Loucy (cell line): ENCODE measurements around the gene CUL3.

Source experiments
- H2AFZ ChIP-seq: fragments of 200-600 bp; sonication (generic); 2 replicates; pipeline ENCODE4 v1.6.0; 2016; ENCODE audit warnings: antibody characterized with exemption, mild to moderate bottlenecking, low read length, moderate library complexity
- H3F3A ChIP-seq: fragments of 200-600 bp; 2 replicates; pipeline ENCODE4 v1.6.0; 2016; ENCODE audit warnings: antibody characterized with exemption, low read depth, mild to moderate bottlenecking
- H3K27me3 ChIP-seq: fragments of 200-600 bp; sonication (generic); 2 replicates; pipeline ENCODE4 v1.6.1; 2014; ENCODE audit warnings: low read length, mild to moderate bottlenecking; ENCODE audit not compliant: insufficient read depth, poor library complexity, severe bottlenecking
- H3K36me3 ChIP-seq: fragments of 200-600 bp; sonication (generic); 2 replicates; pipeline ENCODE4 v1.6.1; 2016; ENCODE audit warnings: low read length; ENCODE audit not compliant: insufficient read depth
- H3K4me1 ChIP-seq: fragments of 200-600 bp; sonication (generic); 2 replicates; pipeline ENCODE4 v1.5.1; 2014; ENCODE audit warnings: low read length, mild to moderate bottlenecking; ENCODE audit not compliant: insufficient read depth, poor library complexity, severe bottlenecking
- H3K4me2 ChIP-seq: fragments of 200-600 bp; sonication (generic); 2 replicates; pipeline ENCODE4 v1.6.0; 2014; ENCODE audit warnings: antibody characterized with exemption, low read length, low read depth, mild to moderate bottlenecking; ENCODE audit not compliant: poor library complexity, severe bottlenecking
- H3K4me3 ChIP-seq: fragments of 200-600 bp; sonication (generic); 2 replicates; pipeline ENCODE4 v1.5.1; 2014; ENCODE audit warnings: low read length, mild to moderate bottlenecking, mixed read lengths; ENCODE audit not compliant: poor library complexity, severe bottlenecking
- H3K79me2 ChIP-seq: fragments of 200-600 bp; sonication (generic); 2 replicates; pipeline ENCODE4 v1.6.1; 2014; ENCODE audit warnings: low read length; ENCODE audit not compliant: insufficient read depth
- H3K9ac ChIP-seq: fragments of 200-600 bp; sonication (generic); 2 replicates; pipeline ENCODE4 v1.6.0; 2014; ENCODE audit warnings: mild to moderate bottlenecking, low read depth, low read length, moderate library complexity; ENCODE audit not compliant: poor library complexity, severe bottlenecking
- H3K9me2 ChIP-seq: fragments of 200-600 bp; sonication (generic); replicated peaks from 2 replicates; pipeline ENCODE4 v1.6.1; 2016; ENCODE audit warnings: low read depth, low read length, mixed read lengths
- H3K9me3 ChIP-seq: fragments of 200-600 bp; sonication (generic); 2 replicates; pipeline ENCODE4 v1.6.1; 2014; ENCODE audit warnings: mild to moderate bottlenecking, antibody characterized with exemption, low read length, low read depth; ENCODE audit not compliant: insufficient read depth
- H4K20me1 ChIP-seq: fragments of 200-600 bp; sonication (generic); 2 replicates; pipeline ENCODE4 v1.6.0; 2014; ENCODE audit warnings: antibody characterized with exemption, low read length, mild to moderate bottlenecking; ENCODE audit not compliant: insufficient read depth, poor library complexity, severe bottlenecking
- CTCF ChIP-seq: fragments of 200-600 bp; sonication (generic); conservative IDR thresholded peaks from 2 replicates; pipeline ENCODE4 v1.5.1; 2014; ENCODE audit warnings: mild to moderate bottlenecking, antibody characterized with exemption, low read length
- EZH2phosphoT487 ChIP-seq: fragments of 200-600 bp; IDR thresholded peaks from 2 replicates; pipeline ENCODE4 v1.6.1; 2018; ENCODE audit warnings: antibody characterized with exemption, mild to moderate bottlenecking, moderate library complexity, borderline replicate concordance

The CUL3 gene

GRCh38 chr2:224466304-224466895 lies 118.8 kb downstream of the CUL3 start:
- H3K4me1 ChIP-seq = no peaks in the 10 kb centered on the region
- no peak overlapping the region for H2AFZ ChIP-seq
- no peaks in the 10 kb centered on the region for H3K27me3 ChIP-seq
- H4K20me1 ChIP-seq = no peaks in the 10 kb centered on the region
- TF ChIP-seq EZH2phosphoT487 (no peak), CTCF (no peak)
- no peak overlapping the region for H3K4me2 ChIP-seq
- H3K9me2 ChIP-seq = no peaks in the 10 kb centered on the region
- no peaks in the 10 kb centered on the region for H3K79me2 ChIP-seq
- no peaks in the 10 kb centered on the region for H3F3A ChIP-seq
- H3K4me3 ChIP-seq = no peak overlapping the region
- peaks cover 6% of the 10 kb centered on the region; the same call in 1 of the 2 replicates for H3K9me3 ChIP-seq
- no peak overlapping the region for H3K9ac ChIP-seq
- H3K36me3 ChIP-seq = no peaks in the 10 kb centered on the region

GRCh38 chr2:224461391-224461790 lies 123.8 kb downstream of the CUL3 start:
- H2AFZ ChIP-seq = no peak overlapping the region
- TF ChIP-seq CTCF (no peak), EZH2phosphoT487 (no peak)
- no peak overlapping the region for H3K9ac ChIP-seq
- no peak overlapping the region for H3K4me2 ChIP-seq
- H3K4me1 ChIP-seq = no peaks in the 10 kb centered on the region
- peaks cover 6% of the 10 kb centered on the region; the same call in 1 of the 2 replicates for H3K9me3 ChIP-seq
- H3K4me3 ChIP-seq = no peak overlapping the region
- H4K20me1 ChIP-seq = no peaks in the 10 kb centered on the region
- no peaks in the 10 kb centered on the region for H3K9me2 ChIP-seq
- no peaks in the 10 kb centered on the region for H3K27me3 ChIP-seq
- H3K36me3 ChIP-seq = no peaks in the 10 kb centered on the region
- H3F3A ChIP-seq = no peaks in the 10 kb centered on the region
- H3K79me2 ChIP-seq = no peaks in the 10 kb centered on the region

- Histone ChIP-seq H3K36me3 (no peaks in the 10 kb centered on the region), H4K20me1 (no peaks in the 10 kb centered on the region), H3F3A (no peaks in the 10 kb centered on the region), H3K4me3 (no peak overlapping the region), H3K27me3 (no peaks in the 10 kb centered on the region), H3K4me1 (no peaks in the 10 kb centered on the region), H3K79me2 (no peaks in the 10 kb centered on the region), H3K9me2 (no peaks in the 10 kb centered on the region), H3K4me2 (no peak overlapping the region), H2AFZ (no peak overlapping the region), H3K9ac (no peak overlapping the region), H3K9me3 (no peaks in the 10 kb centered on the region)
- TF ChIP-seq EZH2phosphoT487 = no peak
- TF ChIP-seq CTCF = no peak
Observed at GRCh38 chr2:224457408-224458096, 127.6 kb downstream of the CUL3 start.
